HG03045 (cell line): ENCODE measurements around the gene GLUD2.
"Not testable (repeated sequence)": the region's sequence is repeated elsewhere in the genome, so short reads cannot be mapped to it uniquely, and the experiment has no call there.

Experiments used
- ATAC-seq: cut with Tn5 transposase; IDR thresholded peaks from one replicate; pipeline ENCODE4 v1.9.1; 2021; ENCODE audit warnings: mild to moderate bottlenecking, moderate library complexity; ENCODE audit not compliant: unreplicated experiment

The GLUD2 gene

GRCh38 chrX:121047441-121048419 is at the start of gene GLUD2:
Gene GLUD2 (plus strand): TSS chrX:121047610. CDS start chrX:121047685, 75 bp downstream.
- ATAC-seq: not testable (repeated sequence)

- ATAC-seq: no peak
Observed at GRCh38 chrX:120999413-120999812, 48.0 kb upstream of the GLUD2 start.

GRCh38 chrX:121000589-121000988 is 46.8 kb upstream of the GLUD2 start:
- ATAC-seq: no peak

GRCh38 chrX:121008920-121009319 is 38.5 kb upstream of the GLUD2 start:
- ATAC-seq: no peak

- no peak for ATAC-seq
Observed at GRCh38 chrX:121009764-121010163, 37.6 kb upstream of the GLUD2 start.

GRCh38 chrX:121010218-121010617 is 37.2 kb upstream of the GLUD2 start:
- ATAC-seq: no peak

- ATAC-seq: no peak
Observed at GRCh38 chrX:121011254-121011653, 36.2 kb upstream of the GLUD2 start.

GRCh38 chrX:121013897-121014455 is 33.4 kb upstream of the GLUD2 start:
- no peak for ATAC-seq

- ATAC-seq: no peak
Observed at GRCh38 chrX:121014826-121015225, 32.6 kb upstream of the GLUD2 start.

GRCh38 chrX:121028419-121028818 is 19.0 kb upstream of the GLUD2 start:
- no peak for ATAC-seq

GRCh38 chrX:121030083-121030482 is 17.3 kb upstream of the GLUD2 start:
- no peak for ATAC-seq

- ATAC-seq: no peak
Observed at GRCh38 chrX:121032531-121032930, 14.9 kb upstream of the GLUD2 start.

- no peak for ATAC-seq
Observed at GRCh38 chrX:121036137-121036536, 11.3 kb upstream of the GLUD2 start.

- ATAC-seq: no peak
Observed at GRCh38 chrX:121036951-121037350, 10.5 kb upstream of the GLUD2 start.

- ATAC-seq: no peak
Observed at GRCh38 chrX:121050781-121051180, 3.4 kb downstream of the GLUD2 start.

GRCh38 chrX:121052122-121052521 is 4.7 kb downstream of the GLUD2 start:
- no peak for ATAC-seq

- ATAC-seq: no peak
Observed at GRCh38 chrX:121062289-121062688, 14.9 kb downstream of the GLUD2 start.

- ATAC-seq: no peak
Observed at GRCh38 chrX:121064579-121064978, 17.2 kb downstream of the GLUD2 start.

- not testable (repeated sequence) for ATAC-seq
Observed at GRCh38 chrX:121084247-121084646, 36.8 kb downstream of the GLUD2 start.

- no peak for ATAC-seq
Observed at GRCh38 chrX:121084903-121085611, 37.6 kb downstream of the GLUD2 start.

GRCh38 chrX:121085612-121086010 is 38.2 kb downstream of the GLUD2 start:
- ATAC-seq: no peak

GRCh38 chrX:121093011-121093410 is 45.6 kb downstream of the GLUD2 start:
- ATAC-seq: no peak
